ENCODE measurements around the gene PTPN22.

Gene PTPN22

GRCh38 chr1:113868387-113869083, 3.0 kb downstream of the PTPN22 start:
- peak overlapping the region; percentile 25 for H3K4me2 ChIP-seq (ENCODE audit: insufficient read depth, low read length)
- no peak overlapping the region for H3K4me3 ChIP-seq (ENCODE audit: low read depth in 1 of 2, low read length in 2 of 2)
- H3K27me3 ChIP-seq (ENCODE audit: insufficient read depth, low read length, poor library complexity), result no peaks in the 10 kb centered on the region
- TF ChIP-seq CTCF (IDR thresholded peaks at IDR 0.05; ENCODE audit: borderline replicate concordance, extremely low read depth, low read length, poor library complexity, severe bottlenecking), result no peak
- TF ChIP-seq EZH2 (IDR thresholded peaks at IDR 0.05; ENCODE audit: borderline replicate concordance, low read depth, low read length, severe bottlenecking), result no peak
- H4K20me1 ChIP-seq (ENCODE audit: insufficient read depth, low read length), result no peaks in the 10 kb centered on the region
- no peak overlapping the region for H3K9ac ChIP-seq (ENCODE audit: low read depth, low read length)
- 0 out of 2 replicates have a peak, but pooled peaks cover under 1% of the 10 kb centered on the region for H3K36me3 ChIP-seq (ENCODE audit: insufficient read depth, low read length)
- peaks cover 54% of the 10 kb centered on the region for H3K4me1 ChIP-seq (ENCODE audit: insufficient read depth, low read length)
- H2AFZ ChIP-seq (ENCODE audit: low read depth, low read length), result no peak overlapping the region
- H3K79me2 ChIP-seq (ENCODE audit: insufficient read depth, low read length), result peaks cover 46% of the 10 kb centered on the region
- no peak for ATAC-seq (ENCODE audit: insufficient read depth, low read depth)
- H3K27ac ChIP-seq (ENCODE audit: low read length), result no peak overlapping the region; the same call in 1 of the 2 replicates
- DNase-seq, result no peak
- no peaks in the 10 kb centered on the region for H3K9me3 ChIP-seq (ENCODE audit: insufficient read depth, low read length, severe bottlenecking)

- no peaks in the 10 kb centered on the region for H3K4me1 ChIP-seq (ENCODE audit: insufficient read depth, low read length)
- H3K27ac ChIP-seq (ENCODE audit: low read length), result no peak overlapping the region
- H3K36me3 ChIP-seq (ENCODE audit: insufficient read depth, low read length), result peaks cover 27% of the 10 kb centered on the region
- H3K79me2 ChIP-seq (ENCODE audit: insufficient read depth, low read length), result peaks cover 9% of the 10 kb centered on the region; the same call in 1 of the 2 replicates
- no peak for TF ChIP-seq CTCF (IDR thresholded peaks at IDR 0.05; ENCODE audit: borderline replicate concordance, extremely low read depth, low read length, poor library complexity, severe bottlenecking)
- no peak for ATAC-seq (ENCODE audit: insufficient read depth, low read depth)
- no peaks in the 10 kb centered on the region for H3K9me3 ChIP-seq (ENCODE audit: insufficient read depth, low read length, severe bottlenecking)
- H2AFZ ChIP-seq (ENCODE audit: low read depth, low read length), result no peak overlapping the region
- no peak overlapping the region for H3K4me3 ChIP-seq (ENCODE audit: low read depth in 1 of 2, low read length in 2 of 2)
- DNase-seq, result no peak
- no peaks in the 10 kb centered on the region for H4K20me1 ChIP-seq (ENCODE audit: insufficient read depth, low read length)
- no peaks in the 10 kb centered on the region for H3K27me3 ChIP-seq (ENCODE audit: insufficient read depth, low read length, poor library complexity)
- no peak overlapping the region for H3K4me2 ChIP-seq (ENCODE audit: insufficient read depth, low read length)
- H3K9ac ChIP-seq (ENCODE audit: low read depth, low read length), result no peak overlapping the region
Observed at GRCh38 chr1:113861641-113862040, 9.9 kb downstream of the PTPN22 start.

- TF ChIP-seq EZH2 (IDR thresholded peaks at IDR 0.05; ENCODE audit: borderline replicate concordance, low read depth, low read length, severe bottlenecking) (no peak), CTCF (IDR thresholded peaks at IDR 0.05; ENCODE audit: borderline replicate concordance, extremely low read depth, low read length, poor library complexity, severe bottlenecking) (no peak)
- H3K9me3 ChIP-seq (ENCODE audit: insufficient read depth, low read length, severe bottlenecking), result no peaks in the 10 kb centered on the region
- H2AFZ ChIP-seq (ENCODE audit: low read depth, low read length), result no peak overlapping the region
- no peak overlapping the region for H3K4me3 ChIP-seq (ENCODE audit: low read depth in 1 of 2, low read length in 2 of 2)
- 0 out of 2 replicates have a peak overlapping the region, but pooled peaks have one; percentile 22 for H3K27ac ChIP-seq (ENCODE audit: low read length)
- no peaks in the 10 kb centered on the region for H4K20me1 ChIP-seq (ENCODE audit: insufficient read depth, low read length)
- no peaks in the 10 kb centered on the region for H3K27me3 ChIP-seq (ENCODE audit: insufficient read depth, low read length, poor library complexity)
- no peaks in the 10 kb centered on the region for H3K4me1 ChIP-seq (ENCODE audit: insufficient read depth, low read length)
- no peak for DNase-seq
- no peak for ATAC-seq (ENCODE audit: insufficient read depth, low read depth)
- peaks cover 6% of the 10 kb centered on the region; the same call in 1 of the 2 replicates for H3K79me2 ChIP-seq (ENCODE audit: insufficient read depth, low read length)
- peaks cover 35% of the 10 kb centered on the region for H3K36me3 ChIP-seq (ENCODE audit: insufficient read depth, low read length)
- no peak overlapping the region for H3K4me2 ChIP-seq (ENCODE audit: insufficient read depth, low read length)
- H3K9ac ChIP-seq (ENCODE audit: low read depth, low read length), result no peak overlapping the region
Observed at GRCh38 chr1:113860891-113861290, 10.6 kb downstream of the PTPN22 start.

Data from DND-41 (cell line).